GM12874 (cell line): ENCODE measurements around the gene MBD3L5.

Experiments
- CTCF ChIP-seq: IDR thresholded peaks from 2 replicates; pipeline ENCODE4 v1.5.1; 2011; ENCODE audit warnings: low read depth, mild to moderate bottlenecking, control low read depth, low read length, moderate library complexity; ENCODE audit not compliant: insufficient read depth

The MBD3L5 gene

GRCh38 chr19:7000333-7000732 lies 30.0 kb upstream of the MBD3L5 start:
- no peak for TF ChIP-seq CTCF

GRCh38 chr19:7000816-7001215 lies 29.6 kb upstream of the MBD3L5 start:
- TF ChIP-seq CTCF, result no peak

- no peak for TF ChIP-seq CTCF
These were observed 26.0 kb upstream of the MBD3L5 start for GRCh38 chr19:7004313-7004931.

GRCh38 chr19:7006135-7006704 lies 24.2 kb upstream of the MBD3L5 start:
- no peak for TF ChIP-seq CTCF

- no peak for TF ChIP-seq CTCF
These were observed 22.5 kb upstream of the MBD3L5 start for GRCh38 chr19:7007859-7008258.

- TF ChIP-seq CTCF, result no peak
These were observed 19.4 kb upstream of the MBD3L5 start for GRCh38 chr19:7010722-7011593.

GRCh38 chr19:7013678-7014077 lies 16.7 kb upstream of the MBD3L5 start:
- TF ChIP-seq CTCF, result no peak
